Progenitor cell of endocrine pancreas (in vitro differentiated cells): ENCODE results near the gene KCNJ6. TPM values are rescaled to one million over a fixed set of nuclear protein-coding genes. Genes with fewer than 3 reads are reported as not detected.

Experiments used
- DNase-seq: peaks from one replicate; pipeline ENCODE4 v3.0.0; 2021; ENCODE audit warnings: low spot score; ENCODE audit not compliant: unreplicated experiment
- H3K27ac Mint-ChIP-seq: 2 replicates; pipeline ENCODE4 v1.8.0; 2021; ENCODE audit warnings: mild to moderate bottlenecking, moderate library complexity, mixed read lengths
- H3K27me3 Mint-ChIP-seq: 2 replicates; pipeline ENCODE4 v1.8.0; 2021; ENCODE audit warnings: mixed read lengths
- H3K36me3 Mint-ChIP-seq: 2 replicates; pipeline ENCODE4 v1.8.0; 2022; ENCODE audit warnings: mixed read lengths; ENCODE audit not compliant: insufficient read depth
- H3K4me1 Mint-ChIP-seq: 2 replicates; pipeline ENCODE4 v1.8.0; 2021; ENCODE audit warnings: low read depth, mixed read lengths
- H3K4me3 Mint-ChIP-seq: 2 replicates; pipeline ENCODE4 v1.8.0; 2021; ENCODE audit warnings: low read depth, mild to moderate bottlenecking, moderate library complexity, mixed read lengths
- H3K9me3 Mint-ChIP-seq: 2 replicates; pipeline ENCODE4 v1.8.0; 2021; ENCODE audit warnings: low read depth, mixed read lengths
- total RNA-seq: library from RNA; stranded (reverse); gene quantifications from 2 replicates; pipeline ENCODE4 v1.2.1, GENCODE V29; 2021
- TF ChIP-seq, protein P1 (sequence below): fragments of 200-600 bp; sonication (generic); IDR thresholded peaks from one replicate; pipeline ENCODE4 v1.5.0; 2021; ENCODE audit warnings: antibody characterized with exemption, mild to moderate bottlenecking; ENCODE audit not compliant: unreplicated experiment

Gene KCNJ6
- total RNA-seq, 1 donor from 2014 or later = 3.3 TPM

- no peak for DNase-seq
- Mint-ChIP-seq H3K4me1 (peaks cover 3% of the 10 kb centered on the region), H3K27ac (no peak overlapping the region), H3K4me3 (no peak overlapping the region), H3K27me3 (no peaks in the 10 kb centered on the region), H3K9me3 (peaks cover 1% of the 10 kb centered on the region), H3K36me3 (no peaks in the 10 kb centered on the region)
- TF ChIP-seq, protein P1, sequence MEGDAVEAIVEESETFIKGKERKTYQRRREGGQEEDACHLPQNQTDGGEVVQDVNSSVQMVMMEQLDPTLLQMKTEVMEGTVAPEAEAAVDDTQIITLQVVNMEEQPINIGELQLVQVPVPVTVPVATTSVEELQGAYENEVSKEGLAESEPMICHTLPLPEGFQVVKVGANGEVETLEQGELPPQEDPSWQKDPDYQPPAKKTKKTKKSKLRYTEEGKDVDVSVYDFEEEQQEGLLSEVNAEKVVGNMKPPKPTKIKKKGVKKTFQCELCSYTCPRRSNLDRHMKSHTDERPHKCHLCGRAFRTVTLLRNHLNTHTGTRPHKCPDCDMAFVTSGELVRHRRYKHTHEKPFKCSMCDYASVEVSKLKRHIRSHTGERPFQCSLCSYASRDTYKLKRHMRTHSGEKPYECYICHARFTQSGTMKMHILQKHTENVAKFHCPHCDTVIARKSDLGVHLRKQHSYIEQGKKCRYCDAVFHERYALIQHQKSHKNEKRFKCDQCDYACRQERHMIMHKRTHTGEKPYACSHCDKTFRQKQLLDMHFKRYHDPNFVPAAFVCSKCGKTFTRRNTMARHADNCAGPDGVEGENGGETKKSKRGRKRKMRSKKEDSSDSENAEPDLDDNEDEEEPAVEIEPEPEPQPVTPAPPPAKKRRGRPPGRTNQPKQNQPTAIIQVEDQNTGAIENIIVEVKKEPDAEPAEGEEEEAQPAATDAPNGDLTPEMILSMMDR = no peak
Measured at GRCh38 chr21:37848721-37849490, 67.4 kb downstream of the KCNJ6 start.

DNA sequence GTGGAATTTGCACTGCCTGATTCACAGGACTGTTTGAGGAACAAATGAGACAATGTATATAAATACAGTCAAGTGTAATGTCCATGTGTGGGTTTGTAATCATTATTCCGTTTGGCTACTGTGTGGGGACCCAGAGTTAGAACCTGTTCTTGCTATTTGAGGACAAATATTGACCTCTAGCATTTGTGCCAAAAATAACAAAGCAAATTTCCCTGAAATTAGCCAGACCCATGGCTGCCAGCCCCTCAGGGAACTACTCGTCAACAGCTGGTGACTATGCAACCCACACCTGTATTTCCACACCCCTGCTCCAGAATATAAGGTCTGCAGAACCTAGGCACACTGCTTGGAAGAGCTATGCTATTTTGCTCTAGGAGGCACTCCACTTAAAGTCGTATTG lies 70.7 kb downstream of the KCNJ6 start:
- Mint-ChIP-seq H3K4me3 (no peak overlapping the region), H3K27me3 (no peaks in the 10 kb centered on the region), H3K4me1 (peaks cover 3% of the 10 kb centered on the region), H3K27ac (no peak overlapping the region), H3K9me3 (no peaks in the 10 kb centered on the region), H3K36me3 (no peaks in the 10 kb centered on the region)
- TF ChIP-seq, protein P1 = no peak
- DNase-seq = no peak

GRCh38 chr21:37843191-37843590 lies 73.1 kb downstream of the KCNJ6 start:
- Mint-ChIP-seq H3K4me3 (no peak overlapping the region), H3K4me1 (peaks cover 3% of the 10 kb centered on the region), H3K27ac (no peak overlapping the region), H3K27me3 (no peaks in the 10 kb centered on the region), H3K9me3 (no peaks in the 10 kb centered on the region), H3K36me3 (no peaks in the 10 kb centered on the region)
- TF ChIP-seq, protein P1 = no peak
- no peak for DNase-seq

DNA sequence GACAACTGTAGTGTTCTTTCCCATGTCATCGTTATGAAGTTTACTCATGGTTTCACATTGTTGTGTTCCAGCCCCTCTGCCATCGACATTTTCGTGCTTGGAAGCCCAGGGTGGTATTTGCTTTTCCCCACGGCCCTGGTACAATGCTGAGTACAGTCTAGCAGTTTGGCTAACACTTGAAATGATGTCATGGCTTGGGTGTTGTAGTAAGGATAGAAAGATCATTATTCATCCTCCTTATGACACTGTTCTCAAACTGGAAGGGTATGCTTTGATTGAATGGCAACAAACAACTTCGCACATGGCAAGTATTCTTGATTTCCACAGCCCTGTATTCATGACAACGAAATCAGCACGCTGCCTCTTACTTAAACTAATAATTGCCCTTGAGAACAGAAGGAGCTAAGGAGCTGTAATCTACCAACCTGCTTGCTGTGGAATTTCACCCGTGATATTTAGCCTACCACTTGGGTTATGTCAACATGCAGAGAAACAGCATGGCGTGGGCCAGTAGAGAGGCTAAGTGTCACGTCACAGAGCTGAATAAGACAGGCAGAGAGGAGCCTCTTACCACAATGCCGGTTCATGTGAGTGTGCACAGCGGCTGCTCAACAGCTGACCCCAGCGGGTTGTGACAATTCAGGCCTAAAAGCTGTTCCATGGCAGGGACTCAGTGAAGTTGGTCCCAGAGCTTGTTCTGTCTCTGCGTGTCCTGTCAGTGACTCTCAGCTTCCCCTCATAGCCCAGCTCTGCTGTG lies 73.9 kb downstream of the KCNJ6 start:
- H3K27me3 Mint-ChIP-seq = no peaks in the 10 kb centered on the region
- DNase-seq = no peak
- no peak overlapping the region for H3K4me3 Mint-ChIP-seq
- TF ChIP-seq, protein P1 = no peak
- H3K36me3 Mint-ChIP-seq = no peaks in the 10 kb centered on the region
- H3K4me1 Mint-ChIP-seq = peaks cover 3% of the 10 kb centered on the region
- H3K9me3 Mint-ChIP-seq = no peaks in the 10 kb centered on the region
- H3K27ac Mint-ChIP-seq = no peak overlapping the region

- H3K27me3 Mint-ChIP-seq = no peaks in the 10 kb centered on the region
- no peaks in the 10 kb centered on the region for H3K36me3 Mint-ChIP-seq
- no peak overlapping the region for H3K27ac Mint-ChIP-seq
- peaks cover 3% of the 10 kb centered on the region for H3K9me3 Mint-ChIP-seq
- H3K4me3 Mint-ChIP-seq = no peak overlapping the region
- H3K4me1 Mint-ChIP-seq = no peaks in the 10 kb centered on the region
- DNase-seq = no peak
- TF ChIP-seq, protein P1 = no peak
Measured at GRCh38 chr21:37837381-37837780, 78.9 kb downstream of the KCNJ6 start.
